ENCODE results near the gene LRRC34.

LRRC34 gene

DNA sequence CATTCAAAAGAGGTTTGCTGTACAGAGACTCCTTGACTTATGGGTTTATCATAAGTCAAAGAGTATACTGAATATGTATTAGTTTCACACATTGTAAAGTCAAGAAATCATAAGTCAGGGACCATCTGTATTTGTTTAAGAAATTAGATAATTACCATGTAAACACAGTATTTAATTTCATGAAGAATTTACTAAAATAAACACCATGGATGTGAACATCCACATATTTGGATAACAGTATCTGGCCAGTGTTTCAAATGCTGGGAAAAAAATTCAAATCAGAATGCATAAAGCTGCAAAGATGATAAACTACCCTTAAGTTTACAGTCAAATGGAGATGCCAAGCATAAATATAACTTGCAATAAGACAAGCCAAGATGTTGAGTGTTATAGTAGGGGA, 22.5 kb downstream of the LRRC34 start:
- TF ChIP-seq SPI1 (IDR thresholded peaks at IDR 0.05; ENCODE audit: borderline replicate concordance, low read depth) (no peak), GABPA (IDR thresholded peaks at IDR 0.05; ENCODE audit: low read depth) (no peak), POLR2AphosphoS5 (IDR thresholded peaks at IDR 0.05; ENCODE audit: low read depth) (no peak)
- TF ChIP-seq, protein P1, sequence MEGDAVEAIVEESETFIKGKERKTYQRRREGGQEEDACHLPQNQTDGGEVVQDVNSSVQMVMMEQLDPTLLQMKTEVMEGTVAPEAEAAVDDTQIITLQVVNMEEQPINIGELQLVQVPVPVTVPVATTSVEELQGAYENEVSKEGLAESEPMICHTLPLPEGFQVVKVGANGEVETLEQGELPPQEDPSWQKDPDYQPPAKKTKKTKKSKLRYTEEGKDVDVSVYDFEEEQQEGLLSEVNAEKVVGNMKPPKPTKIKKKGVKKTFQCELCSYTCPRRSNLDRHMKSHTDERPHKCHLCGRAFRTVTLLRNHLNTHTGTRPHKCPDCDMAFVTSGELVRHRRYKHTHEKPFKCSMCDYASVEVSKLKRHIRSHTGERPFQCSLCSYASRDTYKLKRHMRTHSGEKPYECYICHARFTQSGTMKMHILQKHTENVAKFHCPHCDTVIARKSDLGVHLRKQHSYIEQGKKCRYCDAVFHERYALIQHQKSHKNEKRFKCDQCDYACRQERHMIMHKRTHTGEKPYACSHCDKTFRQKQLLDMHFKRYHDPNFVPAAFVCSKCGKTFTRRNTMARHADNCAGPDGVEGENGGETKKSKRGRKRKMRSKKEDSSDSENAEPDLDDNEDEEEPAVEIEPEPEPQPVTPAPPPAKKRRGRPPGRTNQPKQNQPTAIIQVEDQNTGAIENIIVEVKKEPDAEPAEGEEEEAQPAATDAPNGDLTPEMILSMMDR (IDR thresholded peaks at IDR 0.05; ENCODE audit: insufficient read depth, low read length): no peak
- TF ChIP-seq, protein P2, sequence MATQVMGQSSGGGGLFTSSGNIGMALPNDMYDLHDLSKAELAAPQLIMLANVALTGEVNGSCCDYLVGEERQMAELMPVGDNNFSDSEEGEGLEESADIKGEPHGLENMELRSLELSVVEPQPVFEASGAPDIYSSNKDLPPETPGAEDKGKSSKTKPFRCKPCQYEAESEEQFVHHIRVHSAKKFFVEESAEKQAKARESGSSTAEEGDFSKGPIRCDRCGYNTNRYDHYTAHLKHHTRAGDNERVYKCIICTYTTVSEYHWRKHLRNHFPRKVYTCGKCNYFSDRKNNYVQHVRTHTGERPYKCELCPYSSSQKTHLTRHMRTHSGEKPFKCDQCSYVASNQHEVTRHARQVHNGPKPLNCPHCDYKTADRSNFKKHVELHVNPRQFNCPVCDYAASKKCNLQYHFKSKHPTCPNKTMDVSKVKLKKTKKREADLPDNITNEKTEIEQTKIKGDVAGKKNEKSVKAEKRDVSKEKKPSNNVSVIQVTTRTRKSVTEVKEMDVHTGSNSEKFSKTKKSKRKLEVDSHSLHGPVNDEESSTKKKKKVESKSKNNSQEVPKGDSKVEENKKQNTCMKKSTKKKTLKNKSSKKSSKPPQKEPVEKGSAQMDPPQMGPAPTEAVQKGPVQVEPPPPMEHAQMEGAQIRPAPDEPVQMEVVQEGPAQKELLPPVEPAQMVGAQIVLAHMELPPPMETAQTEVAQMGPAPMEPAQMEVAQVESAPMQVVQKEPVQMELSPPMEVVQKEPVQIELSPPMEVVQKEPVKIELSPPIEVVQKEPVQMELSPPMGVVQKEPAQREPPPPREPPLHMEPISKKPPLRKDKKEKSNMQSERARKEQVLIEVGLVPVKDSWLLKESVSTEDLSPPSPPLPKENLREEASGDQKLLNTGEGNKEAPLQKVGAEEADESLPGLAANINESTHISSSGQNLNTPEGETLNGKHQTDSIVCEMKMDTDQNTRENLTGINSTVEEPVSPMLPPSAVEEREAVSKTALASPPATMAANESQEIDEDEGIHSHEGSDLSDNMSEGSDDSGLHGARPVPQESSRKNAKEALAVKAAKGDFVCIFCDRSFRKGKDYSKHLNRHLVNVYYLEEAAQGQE (IDR thresholded peaks at IDR 0.05; ENCODE audit: insufficient replicate concordance, low read depth): no peak
- DNase-seq (ENCODE audit: low read depth in 1 of 2, low spot score in 1 of 2): no peak
- no peak overlapping the region for H3K27ac ChIP-seq (replicated peaks)
- no peaks in the 10 kb centered on the region for H3K27me3 ChIP-seq (ENCODE audit: insufficient read depth, poor library complexity, severe bottlenecking)
- no peak overlapping the region for H3K4me3 ChIP-seq (replicated peaks; ENCODE audit: insufficient read depth, low read length)

DNA sequence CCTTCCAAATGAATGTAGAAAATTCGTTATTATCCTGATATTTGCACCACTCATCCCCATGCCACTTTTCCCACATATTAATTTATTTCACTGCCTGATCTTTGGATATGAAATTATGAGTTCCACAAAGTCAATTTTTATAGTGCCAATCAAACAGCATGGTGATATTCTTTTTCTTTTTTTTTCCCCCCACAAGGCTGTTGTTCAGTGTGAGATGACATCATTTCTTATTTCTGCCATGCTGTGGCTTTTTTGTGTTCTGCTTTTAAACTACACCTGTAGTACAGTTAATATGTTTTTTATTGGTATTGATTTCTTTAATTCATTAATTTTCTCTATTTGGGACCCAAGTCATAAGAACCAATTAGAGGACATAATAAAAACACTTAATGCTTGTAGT, 24.9 kb downstream of the LRRC34 start:
- Histone ChIP-seq H3K4me3 (replicated peaks; ENCODE audit: insufficient read depth, low read length) (no peak overlapping the region), H3K27ac (replicated peaks) (no peak overlapping the region), H3K27me3 (ENCODE audit: insufficient read depth, poor library complexity, severe bottlenecking) (no peaks in the 10 kb centered on the region)
- no peak for DNase-seq (ENCODE audit: low read depth in 1 of 2, low spot score in 1 of 2)
- TF ChIP-seq GABPA (IDR thresholded peaks at IDR 0.05; ENCODE audit: low read depth) (no peak), POLR2AphosphoS5 (IDR thresholded peaks at IDR 0.05; ENCODE audit: low read depth) (no peak), SPI1 (IDR thresholded peaks at IDR 0.05; ENCODE audit: borderline replicate concordance, low read depth) (no peak)
- TF ChIP-seq, protein P2 (IDR thresholded peaks at IDR 0.05; ENCODE audit: insufficient replicate concordance, low read depth): no peak
- TF ChIP-seq, protein P1 (IDR thresholded peaks at IDR 0.05; ENCODE audit: insufficient read depth, low read length): no peak

DNA sequence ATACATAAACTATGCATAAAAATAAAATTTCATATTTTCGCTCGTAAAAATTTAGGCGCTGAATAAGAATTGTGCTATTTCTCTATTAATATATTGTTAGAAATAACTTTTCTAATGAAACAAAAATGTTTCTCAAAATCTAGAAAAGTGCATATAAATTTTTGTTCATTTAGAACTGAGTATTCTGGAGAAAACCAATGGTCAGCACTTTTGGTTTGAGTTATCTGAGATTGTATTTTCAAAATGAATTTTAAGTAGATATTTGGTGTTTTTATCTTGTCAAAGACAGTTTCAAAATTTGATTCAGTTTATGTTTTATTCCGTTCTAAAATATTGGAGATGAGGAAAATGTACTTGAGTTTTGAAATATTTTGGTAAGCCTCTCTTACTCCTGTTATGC, 25.6 kb downstream of the LRRC34 start:
- no peaks in the 10 kb centered on the region for H3K27me3 ChIP-seq (ENCODE audit: insufficient read depth, poor library complexity, severe bottlenecking)
- H3K27ac ChIP-seq (replicated peaks): no peak overlapping the region
- no peak overlapping the region for H3K4me3 ChIP-seq (replicated peaks; ENCODE audit: insufficient read depth, low read length)
- TF ChIP-seq SPI1 (IDR thresholded peaks at IDR 0.05; ENCODE audit: borderline replicate concordance, low read depth): no peak
- no peak for TF ChIP-seq POLR2AphosphoS5 (IDR thresholded peaks at IDR 0.05; ENCODE audit: low read depth)
- TF ChIP-seq, protein P2 (IDR thresholded peaks at IDR 0.05; ENCODE audit: insufficient replicate concordance, low read depth): no peak
- TF ChIP-seq GABPA (IDR thresholded peaks at IDR 0.05; ENCODE audit: low read depth): no peak
- TF ChIP-seq, protein P1 (IDR thresholded peaks at IDR 0.05; ENCODE audit: insufficient read depth, low read length): no peak
- DNase-seq (ENCODE audit: low read depth in 1 of 2, low spot score in 1 of 2): no peak
